KMS-11 (cell line): ENCODE data around the gene IMPACT.

Experiments
- H2AFZ ChIP-seq: fragments of 200-600 bp; sonication (generic); 2 replicates; pipeline ENCODE4 v1.6.1; 2016; ENCODE audit warnings: antibody characterized with exemption, mixed run types, low read depth
- H3K27ac ChIP-seq: fragments of 200-600 bp; sonication (generic); 2 replicates; pipeline ENCODE4 v1.6.1; 2016; ENCODE audit warnings: mild to moderate bottlenecking, mixed run types
- H3K27me3 ChIP-seq: fragments of 200-600 bp; sonication (generic); 2 replicates; pipeline ENCODE4 v1.6.1; 2017; ENCODE audit warnings: mild to moderate bottlenecking, low read depth, mixed run types, moderate library complexity; ENCODE audit not compliant: insufficient read depth
- H3K36me3 ChIP-seq: fragments of 200-600 bp; sonication (generic); 2 replicates; pipeline ENCODE4 v1.6.1; 2017; ENCODE audit warnings: mild to moderate bottlenecking, mixed run types; ENCODE audit not compliant: insufficient read depth
- H3K4me1 ChIP-seq: fragments of 200-600 bp; sonication (generic); 2 replicates; pipeline ENCODE4 v1.6.1; 2016; ENCODE audit warnings: mild to moderate bottlenecking, low read depth, mixed run types; ENCODE audit not compliant: poor library complexity, severe bottlenecking
- H3K4me2 ChIP-seq: fragments of 200-600 bp; sonication (generic); 2 replicates; pipeline ENCODE4 v1.7.0; 2016; ENCODE audit warnings: mild to moderate bottlenecking, mixed run types
- H3K4me3 ChIP-seq: fragments of 200-600 bp; sonication (generic); IDR thresholded peaks from 2 replicates; pipeline ENCODE4 v1.6.1; 2017; ENCODE audit warnings: low read depth, low read length, mixed read lengths; ENCODE audit not compliant: insufficient read depth
- H3K79me2 ChIP-seq: fragments of 200-600 bp; sonication (generic); 2 replicates; pipeline ENCODE4 v1.6.1; 2016; ENCODE audit warnings: low read depth, mixed run types; ENCODE audit not compliant: insufficient read depth
- H3K9ac ChIP-seq: fragments of 200-600 bp; sonication (generic); 2 replicates; pipeline ENCODE4 v1.6.1; 2016; ENCODE audit warnings: mild to moderate bottlenecking, mixed run types
- H4K20me1 ChIP-seq: fragments of 200-600 bp; sonication (generic); 2 replicates; pipeline ENCODE4 v1.6.1; 2016; ENCODE audit warnings: mild to moderate bottlenecking, mixed run types; ENCODE audit not compliant: insufficient read depth
- CTCF ChIP-seq: fragments of 200-600 bp; sonication (generic); conservative IDR thresholded peaks from 2 replicates; pipeline ENCODE4 v1.6.1; 2017; ENCODE audit warnings: low read depth, mild to moderate bottlenecking, antibody characterized with exemption, low read length, moderate library complexity, mixed read lengths

IMPACT gene

DNA sequence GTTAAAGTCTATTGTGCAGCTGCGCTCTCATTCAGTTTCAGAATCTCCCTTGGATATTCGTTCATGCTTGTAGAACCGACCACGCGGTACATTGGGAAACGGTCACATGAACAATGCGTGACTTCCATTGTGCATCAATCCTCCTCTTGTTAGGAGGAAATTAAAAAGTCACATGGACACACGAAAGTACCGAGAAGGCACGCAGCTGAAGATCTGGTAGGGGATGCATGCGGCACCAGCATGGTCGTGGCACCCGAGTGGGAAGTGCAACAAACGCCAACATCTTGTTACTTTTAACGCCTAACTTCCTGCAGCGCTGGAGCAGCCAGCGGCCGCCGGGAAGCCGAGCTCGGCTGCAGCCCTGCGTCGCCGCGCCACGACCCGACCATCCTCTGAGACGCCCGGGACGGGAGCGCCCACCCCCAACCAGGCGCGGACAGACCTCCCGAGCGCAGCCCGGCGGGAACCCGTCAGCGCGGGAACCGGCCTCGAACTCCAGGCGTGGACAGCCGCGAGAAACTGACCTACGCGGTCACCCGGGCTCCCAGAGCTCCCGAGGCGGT lies 29.3 kb upstream of the IMPACT start:
- TF ChIP-seq CTCF = no peak
- H3K79me2 ChIP-seq = peaks cover 29% of the 10 kb centered on the region; the same call in 1 of the 2 replicates
- H3K9ac ChIP-seq = peak overlapping the region; percentile 96
- no peaks in the 10 kb centered on the region for H3K36me3 ChIP-seq
- H4K20me1 ChIP-seq = no peaks in the 10 kb centered on the region
- peaks cover 39% of the 10 kb centered on the region for H3K4me1 ChIP-seq
- H3K27me3 ChIP-seq = no peaks in the 10 kb centered on the region
- peak overlapping the region; percentile 86 for H3K27ac ChIP-seq
- no peak overlapping the region for H3K4me3 ChIP-seq
- H3K4me2 ChIP-seq = peak overlapping the region; percentile 86
- H2AFZ ChIP-seq = peak overlapping the region; percentile 80

DNA sequence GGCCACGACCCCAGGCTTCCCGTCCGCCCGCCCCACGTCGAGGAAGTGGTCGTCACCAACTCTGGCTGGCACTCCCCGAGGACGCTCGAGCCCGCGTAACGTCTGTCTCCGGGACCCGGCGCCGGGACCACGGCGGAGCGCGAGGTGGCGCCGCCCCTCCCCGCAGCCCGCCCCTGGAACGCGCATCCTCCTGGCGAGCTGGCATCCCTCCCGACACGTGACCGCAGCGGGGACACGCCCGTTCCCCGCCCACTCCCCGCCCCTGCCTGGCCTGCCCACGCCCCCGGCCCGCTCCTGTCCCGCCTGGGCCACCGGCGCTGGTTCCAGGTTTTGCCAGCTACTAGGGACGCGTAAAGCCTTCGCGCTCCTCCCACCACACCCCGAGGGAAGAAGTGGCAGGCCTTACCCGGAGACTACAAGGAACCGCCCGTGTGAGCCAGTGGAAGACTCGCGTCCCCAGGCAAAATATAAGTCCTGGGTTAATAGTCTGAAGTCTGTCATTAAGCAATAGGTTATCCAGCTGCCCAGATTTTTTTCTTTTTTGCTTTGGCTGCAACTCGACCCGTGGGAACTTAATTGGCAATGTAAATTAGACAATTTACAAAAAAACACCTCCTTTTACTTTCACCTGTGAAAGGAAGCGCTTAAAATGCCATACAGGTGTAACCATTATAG lies 28.6 kb upstream of the IMPACT start, which contains the start of gene OSBPL1A:
Gene OSBPL1A, minus strand, starts transcription at position 131 of the 675 bp plus-strand sequence. CDS start 20,291 bp downstream, outside the sequence.
- no peaks in the 10 kb centered on the region for H3K27me3 ChIP-seq
- H4K20me1 ChIP-seq = no peaks in the 10 kb centered on the region
- peaks cover 29% of the 10 kb centered on the region; the same call in 1 of the 2 replicates for H3K79me2 ChIP-seq
- H3K4me3 ChIP-seq = no peak within 1 kb of the TSS
- no peak for TF ChIP-seq CTCF
- H2AFZ ChIP-seq = peak within 1 kb of the TSS; percentile 80
- H3K4me2 ChIP-seq = peak within 1 kb of the TSS; percentile 86
- no peaks in the 10 kb centered on the region for H3K36me3 ChIP-seq
- H3K9ac ChIP-seq = peak within 1 kb of the TSS; percentile 96
- peak within 1 kb of the TSS; percentile 86 for H3K27ac ChIP-seq
- peaks cover 39% of the 10 kb centered on the region for H3K4me1 ChIP-seq

GRCh38 chr18:24398540-24398939 lies 27.9 kb upstream of the IMPACT start:
- peaks cover 39% of the 10 kb centered on the region for H3K4me1 ChIP-seq
- no peak for TF ChIP-seq CTCF
- no peaks in the 10 kb centered on the region for H4K20me1 ChIP-seq
- no peak overlapping the region for H2AFZ ChIP-seq
- H3K4me2 ChIP-seq = peak overlapping the region; percentile 39; the same call in 1 of the 2 replicates
- no peak overlapping the region for H3K4me3 ChIP-seq
- H3K27me3 ChIP-seq = no peaks in the 10 kb centered on the region
- no peak overlapping the region for H3K27ac ChIP-seq
- H3K79me2 ChIP-seq = peaks cover 29% of the 10 kb centered on the region; the same call in 1 of the 2 replicates
- no peaks in the 10 kb centered on the region for H3K36me3 ChIP-seq
- no peak overlapping the region for H3K9ac ChIP-seq

GRCh38 chr18:24400587-24400986 lies 25.9 kb upstream of the IMPACT start:
- Histone ChIP-seq H3K79me2 (peaks cover 16% of the 10 kb centered on the region; the same call in 1 of the 2 replicates), H3K27ac (no peak overlapping the region), H3K4me1 (peaks cover 18% of the 10 kb centered on the region), H3K4me2 (no peak overlapping the region), H3K36me3 (no peaks in the 10 kb centered on the region), H2AFZ (no peak overlapping the region), H3K27me3 (no peaks in the 10 kb centered on the region), H3K4me3 (no peak overlapping the region), H3K9ac (no peak overlapping the region), H4K20me1 (no peaks in the 10 kb centered on the region)
- no peak for TF ChIP-seq CTCF
